Loucy (cell line): ENCODE data around the gene PTPRK.

Experiments
- H2AFZ ChIP-seq: fragments of 200-600 bp; sonication (generic); 2 replicates; pipeline ENCODE4 v1.6.0; 2016; ENCODE audit warnings: antibody characterized with exemption, mild to moderate bottlenecking, low read length, moderate library complexity
- H3F3A ChIP-seq: fragments of 200-600 bp; 2 replicates; pipeline ENCODE4 v1.6.0; 2016; ENCODE audit warnings: antibody characterized with exemption, low read depth, mild to moderate bottlenecking
- H3K27me3 ChIP-seq: fragments of 200-600 bp; sonication (generic); 2 replicates; pipeline ENCODE4 v1.6.1; 2014; ENCODE audit warnings: low read length, mild to moderate bottlenecking; ENCODE audit not compliant: insufficient read depth, poor library complexity, severe bottlenecking
- H3K36me3 ChIP-seq: fragments of 200-600 bp; sonication (generic); 2 replicates; pipeline ENCODE4 v1.6.1; 2016; ENCODE audit warnings: low read length; ENCODE audit not compliant: insufficient read depth
- H3K4me1 ChIP-seq: fragments of 200-600 bp; sonication (generic); 2 replicates; pipeline ENCODE4 v1.5.1; 2014; ENCODE audit warnings: low read length, mild to moderate bottlenecking; ENCODE audit not compliant: insufficient read depth, poor library complexity, severe bottlenecking
- H3K4me2 ChIP-seq: fragments of 200-600 bp; sonication (generic); 2 replicates; pipeline ENCODE4 v1.6.0; 2014; ENCODE audit warnings: antibody characterized with exemption, low read length, low read depth, mild to moderate bottlenecking; ENCODE audit not compliant: poor library complexity, severe bottlenecking
- H3K4me3 ChIP-seq: fragments of 200-600 bp; sonication (generic); 2 replicates; pipeline ENCODE4 v1.5.1; 2014; ENCODE audit warnings: low read length, mild to moderate bottlenecking, mixed read lengths; ENCODE audit not compliant: poor library complexity, severe bottlenecking
- H3K79me2 ChIP-seq: fragments of 200-600 bp; sonication (generic); 2 replicates; pipeline ENCODE4 v1.6.1; 2014; ENCODE audit warnings: low read length; ENCODE audit not compliant: insufficient read depth
- H3K9ac ChIP-seq: fragments of 200-600 bp; sonication (generic); 2 replicates; pipeline ENCODE4 v1.6.0; 2014; ENCODE audit warnings: mild to moderate bottlenecking, low read depth, low read length, moderate library complexity; ENCODE audit not compliant: poor library complexity, severe bottlenecking
- H3K9me2 ChIP-seq: fragments of 200-600 bp; sonication (generic); replicated peaks from 2 replicates; pipeline ENCODE4 v1.6.1; 2016; ENCODE audit warnings: low read depth, low read length, mixed read lengths
- H3K9me3 ChIP-seq: fragments of 200-600 bp; sonication (generic); 2 replicates; pipeline ENCODE4 v1.6.1; 2014; ENCODE audit warnings: mild to moderate bottlenecking, antibody characterized with exemption, low read length, low read depth; ENCODE audit not compliant: insufficient read depth
- H4K20me1 ChIP-seq: fragments of 200-600 bp; sonication (generic); 2 replicates; pipeline ENCODE4 v1.6.0; 2014; ENCODE audit warnings: antibody characterized with exemption, low read length, mild to moderate bottlenecking; ENCODE audit not compliant: insufficient read depth, poor library complexity, severe bottlenecking
- CTCF ChIP-seq: fragments of 200-600 bp; sonication (generic); conservative IDR thresholded peaks from 2 replicates; pipeline ENCODE4 v1.5.1; 2014; ENCODE audit warnings: mild to moderate bottlenecking, antibody characterized with exemption, low read length
- EZH2phosphoT487 ChIP-seq: fragments of 200-600 bp; IDR thresholded peaks from 2 replicates; pipeline ENCODE4 v1.6.1; 2018; ENCODE audit warnings: antibody characterized with exemption, mild to moderate bottlenecking, moderate library complexity, borderline replicate concordance

Gene PTPRK

DNA sequence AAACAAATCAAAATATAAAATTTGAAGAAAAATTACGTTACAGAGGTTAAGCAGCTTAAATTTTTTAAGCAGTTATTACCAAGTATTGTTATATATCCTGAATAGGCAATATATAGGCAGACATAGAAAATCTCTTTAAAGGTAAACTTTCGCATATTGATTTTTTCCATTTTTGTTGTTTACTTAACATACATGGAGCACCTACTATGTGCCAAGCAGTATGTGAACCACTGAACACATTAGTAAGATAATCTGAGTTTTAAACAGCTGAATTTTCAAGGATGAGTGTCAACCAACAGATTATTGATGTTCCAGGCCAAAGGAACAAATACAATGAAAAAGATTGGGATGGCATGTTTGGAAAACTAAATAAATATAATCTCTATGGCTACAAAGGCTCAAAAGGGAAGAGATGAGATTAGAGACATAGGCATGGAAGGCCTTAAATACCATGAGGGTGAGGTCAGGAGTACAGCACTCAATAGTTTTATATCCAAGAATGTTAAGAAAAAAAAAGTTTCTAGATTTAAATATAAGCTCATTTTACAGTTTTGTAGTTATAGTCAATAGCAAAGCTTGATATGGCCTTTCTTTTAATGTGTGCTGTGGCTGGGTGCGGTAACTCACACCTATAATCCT lies 277.5 kb downstream of the PTPRK start:
- Histone ChIP-seq H3K27me3 (no peaks in the 10 kb centered on the region), H3K79me2 (no peaks in the 10 kb centered on the region), H3K9me2 (no peaks in the 10 kb centered on the region), H3K4me1 (no peaks in the 10 kb centered on the region), H3K9me3 (no peaks in the 10 kb centered on the region), H3F3A (no peaks in the 10 kb centered on the region), H4K20me1 (no peaks in the 10 kb centered on the region), H3K4me3 (no peak overlapping the region), H3K36me3 (no peaks in the 10 kb centered on the region), H3K9ac (no peak overlapping the region), H3K4me2 (no peak overlapping the region), H2AFZ (no peak overlapping the region)
- TF ChIP-seq EZH2phosphoT487 (no peak), CTCF (no peak)

DNA sequence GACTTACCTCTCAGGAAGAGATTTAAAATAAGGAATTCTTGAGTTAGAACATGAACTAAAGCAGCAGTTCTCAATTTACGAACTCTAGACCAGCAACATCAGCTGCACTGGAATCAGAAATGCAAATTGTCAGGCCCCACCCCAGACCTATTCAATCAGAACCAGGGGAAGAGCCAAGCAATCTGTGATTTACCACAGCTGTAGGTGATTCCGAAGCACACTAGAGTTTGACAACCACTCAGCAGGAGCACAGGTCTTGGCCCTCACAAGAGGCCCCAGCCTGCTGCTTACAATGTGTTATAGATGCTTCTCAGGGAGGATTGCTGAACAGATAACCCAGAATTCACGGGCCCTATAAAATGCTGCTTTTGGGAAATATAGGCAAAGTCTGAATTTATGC lies 279.2 kb downstream of the PTPRK start:
- Histone ChIP-seq H3K9me2 (no peaks in the 10 kb centered on the region), H3K27me3 (no peaks in the 10 kb centered on the region), H3F3A (no peaks in the 10 kb centered on the region), H4K20me1 (no peaks in the 10 kb centered on the region), H3K4me1 (no peaks in the 10 kb centered on the region), H3K9ac (no peak overlapping the region), H3K36me3 (no peaks in the 10 kb centered on the region), H3K79me2 (no peaks in the 10 kb centered on the region), H3K9me3 (no peaks in the 10 kb centered on the region), H2AFZ (no peak overlapping the region), H3K4me2 (no peak overlapping the region), H3K4me3 (no peak overlapping the region)
- no peak for TF ChIP-seq EZH2phosphoT487
- no peak for TF ChIP-seq CTCF

DNA sequence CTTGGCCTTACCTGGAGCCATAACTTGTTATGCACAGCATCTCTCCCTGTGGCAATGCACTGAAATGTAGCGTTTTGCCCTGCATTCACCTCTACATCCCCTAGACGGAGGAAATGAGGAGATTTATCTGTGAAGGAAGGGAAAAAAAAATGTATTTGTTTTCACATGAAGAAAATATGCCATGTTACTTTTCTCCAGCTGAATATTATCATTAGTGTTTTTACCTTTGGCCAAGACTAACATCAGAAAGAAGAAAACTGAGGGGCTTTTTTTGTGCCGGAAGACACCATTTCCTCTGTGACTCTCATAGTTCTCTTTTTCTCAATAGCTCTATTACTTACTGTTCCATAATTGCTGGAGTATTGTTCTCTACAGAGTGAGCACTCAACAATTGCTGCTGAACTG lies 280.4 kb downstream of the PTPRK start:
- no peak overlapping the region for H3K9ac ChIP-seq
- no peak overlapping the region for H2AFZ ChIP-seq
- H3K9me3 ChIP-seq, result no peaks in the 10 kb centered on the region
- H3K9me2 ChIP-seq, result no peaks in the 10 kb centered on the region
- no peaks in the 10 kb centered on the region for H3F3A ChIP-seq
- H3K4me2 ChIP-seq, result no peak overlapping the region
- no peaks in the 10 kb centered on the region for H3K4me1 ChIP-seq
- no peaks in the 10 kb centered on the region for H4K20me1 ChIP-seq
- no peak for TF ChIP-seq CTCF
- TF ChIP-seq EZH2phosphoT487, result no peak
- no peaks in the 10 kb centered on the region for H3K36me3 ChIP-seq
- no peaks in the 10 kb centered on the region for H3K79me2 ChIP-seq
- no peaks in the 10 kb centered on the region for H3K27me3 ChIP-seq
- no peak overlapping the region for H3K4me3 ChIP-seq
